ENCODE results near the gene GLRA2. TPM values are rescaled to one million over a fixed set of nuclear protein-coding genes. Genes with fewer than 3 reads are reported as not detected.
A peak's percentile ranks its signal among the peaks of the same experiment; 100 is the strongest.

Gene GLRA2
- total RNA-seq, 1 donor from 2014 or later = not detected

DNA sequence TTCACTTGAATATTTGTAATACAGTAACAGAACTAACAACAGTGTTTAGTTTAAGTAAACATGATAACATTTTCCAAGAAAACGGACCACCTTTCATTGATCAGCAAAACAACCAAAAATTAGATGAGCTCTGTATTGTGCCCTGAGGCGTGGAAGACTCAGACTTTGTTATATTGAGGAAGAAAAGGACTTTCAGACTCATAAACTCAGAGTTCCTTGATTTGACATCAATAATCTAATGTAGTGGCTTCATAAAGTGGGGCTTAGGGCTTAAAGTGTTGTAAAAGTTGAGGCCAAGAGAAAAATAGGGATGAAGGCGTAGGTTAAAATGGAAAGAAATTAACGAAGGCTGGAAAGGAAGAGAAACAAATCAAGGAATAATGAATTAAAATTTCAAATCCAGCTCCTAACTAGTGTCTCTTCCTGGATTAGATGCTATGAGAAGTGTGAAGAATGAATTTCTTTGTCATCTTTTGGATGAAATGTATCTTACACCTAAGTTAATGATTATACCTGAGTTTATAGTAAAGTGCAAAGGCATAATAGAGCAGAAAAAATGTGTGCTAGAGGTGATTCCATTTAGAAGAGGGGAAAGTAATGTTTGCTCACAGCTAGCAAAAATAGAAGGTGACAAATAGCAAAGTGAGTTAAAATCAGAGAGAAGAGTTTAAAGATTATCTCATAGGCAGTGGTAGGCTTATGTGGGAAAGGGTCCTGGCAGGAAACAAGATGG lies 19.8 kb upstream of the GLRA2 start:
- H3K4me1 ChIP-seq = no peaks in the 10 kb centered on the region
- TF ChIP-seq POLR2A (IDR thresholded peaks at IDR 0.05) (no peak), POLR2AphosphoS5 (IDR thresholded peaks at IDR 0.05; ENCODE audit: insufficient read depth in 1 of 2, low read depth in 1 of 2) (no peak)
- TF ChIP-seq, protein P1, sequence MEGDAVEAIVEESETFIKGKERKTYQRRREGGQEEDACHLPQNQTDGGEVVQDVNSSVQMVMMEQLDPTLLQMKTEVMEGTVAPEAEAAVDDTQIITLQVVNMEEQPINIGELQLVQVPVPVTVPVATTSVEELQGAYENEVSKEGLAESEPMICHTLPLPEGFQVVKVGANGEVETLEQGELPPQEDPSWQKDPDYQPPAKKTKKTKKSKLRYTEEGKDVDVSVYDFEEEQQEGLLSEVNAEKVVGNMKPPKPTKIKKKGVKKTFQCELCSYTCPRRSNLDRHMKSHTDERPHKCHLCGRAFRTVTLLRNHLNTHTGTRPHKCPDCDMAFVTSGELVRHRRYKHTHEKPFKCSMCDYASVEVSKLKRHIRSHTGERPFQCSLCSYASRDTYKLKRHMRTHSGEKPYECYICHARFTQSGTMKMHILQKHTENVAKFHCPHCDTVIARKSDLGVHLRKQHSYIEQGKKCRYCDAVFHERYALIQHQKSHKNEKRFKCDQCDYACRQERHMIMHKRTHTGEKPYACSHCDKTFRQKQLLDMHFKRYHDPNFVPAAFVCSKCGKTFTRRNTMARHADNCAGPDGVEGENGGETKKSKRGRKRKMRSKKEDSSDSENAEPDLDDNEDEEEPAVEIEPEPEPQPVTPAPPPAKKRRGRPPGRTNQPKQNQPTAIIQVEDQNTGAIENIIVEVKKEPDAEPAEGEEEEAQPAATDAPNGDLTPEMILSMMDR (IDR thresholded peaks at IDR 0.05) = no peak
- no peak for DNase-seq (ENCODE audit: extremely low spot score in 2 of 2)
- no peaks in the 10 kb centered on the region for H3K36me3 ChIP-seq
- no peaks in the 10 kb centered on the region for H3K9me3 ChIP-seq
- intact Hi-C loops (cut with DNase I) = no loop called here
- no peaks in the 10 kb centered on the region for H3K27me3 ChIP-seq
- H3K4me3 ChIP-seq = no peak overlapping the region
- no peak overlapping the region for H3K27ac ChIP-seq

DNA sequence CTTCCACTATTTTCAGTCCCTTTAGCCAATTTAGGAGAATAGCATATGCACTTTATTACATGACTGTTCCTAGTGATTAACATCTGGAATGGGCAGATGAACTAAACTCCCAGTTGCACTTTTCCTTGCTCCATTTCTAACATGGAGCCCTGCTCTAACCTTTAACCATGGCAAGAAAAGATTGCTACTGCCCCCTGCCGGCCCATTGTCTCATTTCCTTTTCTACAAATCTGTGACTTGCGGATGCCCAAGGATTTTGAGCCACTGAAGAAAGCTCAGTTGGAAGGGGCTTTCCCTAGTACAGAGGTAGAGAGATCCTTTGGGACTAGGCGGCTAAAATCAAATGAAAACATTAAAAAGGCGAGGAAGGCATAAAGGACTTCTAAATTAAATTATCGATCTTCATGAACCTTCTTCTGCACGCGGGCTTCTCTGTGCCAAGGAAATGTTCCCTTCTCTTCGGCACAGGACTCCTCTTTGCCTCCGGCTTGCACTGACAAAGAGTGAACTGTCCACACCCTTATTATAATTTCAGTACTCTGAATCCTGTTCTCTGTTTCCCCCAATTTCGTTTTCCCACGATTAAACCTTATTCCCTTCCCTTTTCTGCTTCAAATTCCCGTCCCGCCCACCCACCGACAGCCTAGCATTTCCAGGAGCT lies 577 bp upstream of the GLRA2 start:
- no peaks in the 10 kb centered on the region for H3K9me3 ChIP-seq
- H3K27ac ChIP-seq = no peak overlapping the region
- no peak for TF ChIP-seq POLR2AphosphoS5 (IDR thresholded peaks at IDR 0.05; ENCODE audit: insufficient read depth in 1 of 2, low read depth in 1 of 2)
- TF ChIP-seq, protein P1 (IDR thresholded peaks at IDR 0.05) = peak in 2 of 3 experiments; percentile 20 to 46
- no peaks in the 10 kb centered on the region for H3K4me1 ChIP-seq
- no peak overlapping the region for H3K4me3 ChIP-seq
- H3K36me3 ChIP-seq = no peaks in the 10 kb centered on the region
- intact Hi-C loops (cut with DNase I) = no loop called here
- no peak for DNase-seq (ENCODE audit: extremely low spot score in 2 of 2)
- no peaks in the 10 kb centered on the region for H3K27me3 ChIP-seq

- TF ChIP-seq POLR2AphosphoS5 (IDR thresholded peaks at IDR 0.05; ENCODE audit: insufficient read depth in 1 of 2, low read depth in 1 of 2) (no peak), POLR2A (IDR thresholded peaks at IDR 0.05) (no peak)
- TF ChIP-seq, protein P1 (IDR thresholded peaks at IDR 0.05) = no peak
- no peaks in the 10 kb centered on the region for H3K9me3 ChIP-seq
- no peak overlapping the region for H3K27ac ChIP-seq
- intact Hi-C loops (cut with DNase I) = no loop called here
- H3K4me3 ChIP-seq = no peak overlapping the region
- H3K36me3 ChIP-seq = no peaks in the 10 kb centered on the region
- no peaks in the 10 kb centered on the region for H3K27me3 ChIP-seq
- no peak for DNase-seq (ENCODE audit: extremely low spot score in 2 of 2)
- H3K4me1 ChIP-seq = no peaks in the 10 kb centered on the region
Measured at GRCh38 chrX:14533867-14534266, 4.5 kb downstream of the GLRA2 start.

GRCh38 chrX:14546190-14546589 lies 16.9 kb downstream of the GLRA2 start:
- Histone ChIP-seq H3K27ac (no peak overlapping the region), H3K4me1 (no peaks in the 10 kb centered on the region), H3K36me3 (no peaks in the 10 kb centered on the region), H3K27me3 (no peaks in the 10 kb centered on the region), H3K4me3 (no peak overlapping the region), H3K9me3 (no peaks in the 10 kb centered on the region)
- TF ChIP-seq POLR2A (IDR thresholded peaks at IDR 0.05) = no peak
- no peak for TF ChIP-seq POLR2AphosphoS5 (IDR thresholded peaks at IDR 0.05; ENCODE audit: insufficient read depth in 1 of 2, low read depth in 1 of 2)
- TF ChIP-seq, protein P1 (IDR thresholded peaks at IDR 0.05) = no peak
- DNase-seq (ENCODE audit: extremely low spot score in 2 of 2) = no peak
- intact Hi-C loops (cut with DNase I) = no loop called here

DNA sequence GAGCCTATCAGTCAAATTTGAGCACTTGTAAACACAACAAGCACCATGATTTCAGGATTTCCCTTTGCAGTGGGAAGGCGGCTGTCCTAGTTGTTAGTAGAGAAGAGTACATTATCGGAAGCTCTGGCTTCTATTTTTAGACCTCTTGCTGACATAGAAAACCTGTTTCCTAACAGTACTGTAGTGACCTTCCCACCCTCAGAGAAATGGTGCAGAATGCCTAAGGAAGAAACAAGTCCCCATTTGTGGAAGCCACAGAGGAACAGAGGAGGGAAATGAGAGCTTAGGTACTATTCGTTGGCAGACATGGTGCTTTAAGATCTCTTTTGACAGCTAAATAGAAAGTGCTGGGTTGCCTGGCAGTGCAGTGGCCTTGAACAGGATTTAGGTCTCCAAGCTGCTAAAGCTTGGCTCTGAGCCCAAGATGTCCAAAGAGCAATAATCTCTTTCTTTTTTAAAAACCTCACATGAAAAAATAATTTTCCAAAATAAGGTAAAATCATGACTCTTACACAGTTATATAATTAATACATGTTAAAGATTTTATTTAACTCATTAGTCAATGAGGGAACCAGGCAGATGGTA lies 24.9 kb downstream of the GLRA2 start:
- TF ChIP-seq POLR2A (IDR thresholded peaks at IDR 0.05) = no peak
- no peak for TF ChIP-seq POLR2AphosphoS5 (IDR thresholded peaks at IDR 0.05; ENCODE audit: insufficient read depth in 1 of 2, low read depth in 1 of 2)
- TF ChIP-seq, protein P1 (IDR thresholded peaks at IDR 0.05) = no peak
- DNase-seq (ENCODE audit: extremely low spot score in 2 of 2) = no peak
- no peaks in the 10 kb centered on the region for H3K9me3 ChIP-seq
- no peaks in the 10 kb centered on the region for H3K27me3 ChIP-seq
- H3K27ac ChIP-seq = no peak overlapping the region
- no peaks in the 10 kb centered on the region for H3K4me1 ChIP-seq
- H3K36me3 ChIP-seq = no peaks in the 10 kb centered on the region
- intact Hi-C loops (cut with DNase I) = no loop called here
- H3K4me3 ChIP-seq = no peak overlapping the region

Data from vagina (tissue), 2 donors.